Neural progenitor cell (in vitro differentiated cells): ENCODE measurements around the gene TOMM40L. TPM values are rescaled to one million over a fixed set of nuclear protein-coding genes. Genes with fewer than 3 reads are reported as not detected.
A peak's percentile ranks its signal among the peaks of the same experiment; 100 is the strongest.
"Not testable (repeated sequence)": the region's sequence is repeated elsewhere in the genome, so short reads cannot be mapped to it uniquely, and the experiment has no call there.

Experiments
- DNase-seq: peaks from one replicate; pipeline ENCODE4 v3.0.0-alpha.2; 2016; ENCODE audit warnings: low spot score
- H2AFZ ChIP-seq: fragments of 200-600 bp; sonication (generic); replicated peaks from 2 replicates; pipeline ENCODE4 v1.6.1; 2016; ENCODE audit warnings: antibody characterized with exemption
- H3F3A ChIP-seq: fragments of 200-600 bp; sonication (generic); 2 replicates; pipeline ENCODE4 v1.6.1; 2016; ENCODE audit warnings: antibody characterized with exemption, low read depth
- H3K27ac ChIP-seq: fragments of 200-600 bp; sonication (generic); 2 replicates; pipeline ENCODE4 v1.5.1; 2016; ENCODE audit warnings: mild to moderate bottlenecking
- H3K27me3 ChIP-seq: fragments of 200-600 bp; sonication (generic); 2 replicates; pipeline ENCODE4 v1.6.1; 2016; ENCODE audit warnings: mild to moderate bottlenecking, moderate library complexity
- H3K36me3 ChIP-seq: fragments of 200-600 bp; sonication (generic); 2 replicates; pipeline ENCODE4 v1.5.1; 2016
- H3K4me1 ChIP-seq: fragments of 200-600 bp; sonication (generic); 2 replicates; pipeline ENCODE4 v1.6.1; 2016; ENCODE audit warnings: mixed run types
- H3K4me2 ChIP-seq: fragments of 200-600 bp; sonication (generic); 2 replicates; pipeline ENCODE4 v1.6.1; 2016
- H3K4me3 ChIP-seq: fragments of 200-600 bp; sonication (generic); 2 replicates; pipeline ENCODE4 v1.5.1; 2016
- H3K79me2 ChIP-seq: fragments of 200-600 bp; sonication (generic); 2 replicates; pipeline ENCODE4 v1.6.1; 2016; ENCODE audit warnings: low read depth
- H3K9ac ChIP-seq: fragments of 200-600 bp; sonication (generic); 2 replicates; pipeline ENCODE4 v1.6.1; 2016
- H3K9me3 ChIP-seq: fragments of 200-600 bp; sonication (generic); 2 replicates; pipeline ENCODE4 v1.5.1; 2016; ENCODE audit warnings: low read depth
- H4K20me1 ChIP-seq: fragments of 200-600 bp; sonication (generic); 2 replicates; pipeline ENCODE4 v1.6.1; 2016; ENCODE audit warnings: low read depth
- H3K27ac Mint-ChIP-seq: 3 replicates; pipeline ENCODE4 v1.8.0; 2021; ENCODE audit warnings: mixed read lengths
- H3K27me3 Mint-ChIP-seq: 2 replicates; pipeline ENCODE4 v1.8.0; 2022; ENCODE audit warnings: low read depth, mild to moderate bottlenecking, inconsistent platforms, moderate library complexity, mixed read lengths; ENCODE audit not compliant: insufficient read depth
- H3K36me3 Mint-ChIP-seq: 3 replicates; pipeline ENCODE4 v1.8.0; 2021; ENCODE audit warnings: mixed read lengths
- H3K4me1 Mint-ChIP-seq: 3 replicates; pipeline ENCODE4 v1.8.0; 2021; ENCODE audit warnings: mixed read lengths
- H3K4me3 Mint-ChIP-seq: 3 replicates; pipeline ENCODE4 v1.8.0; 2021; ENCODE audit warnings: mild to moderate bottlenecking, moderate library complexity, mixed read lengths
- H3K9me3 Mint-ChIP-seq: 3 replicates; pipeline ENCODE4 v1.8.0; 2020; ENCODE audit warnings: mixed read lengths
- EZH2 ChIP-seq: fragments of 200-600 bp; sonication (generic); IDR thresholded peaks from 2 replicates; pipeline ENCODE4 v1.6.1; 2017; ENCODE audit warnings: antibody characterized with exemption, mild to moderate bottlenecking, moderate library complexity
- EZH2phosphoT487 ChIP-seq: fragments of 200-600 bp; sonication (generic); IDR thresholded peaks from 2 replicates; pipeline ENCODE4 v1.6.1; 2017; ENCODE audit warnings: antibody characterized with exemption
- total RNA-seq: library from RNA; depleted of rRNA; stranded (reverse); fragments of >200 nt; gene quantifications from 2 replicates; pipeline ENCODE4 v1.2.3, GENCODE V29; 2015; ENCODE audit warnings: low replicate concordance
- TF ChIP-seq, protein P1 (sequence below): fragments of 200-600 bp; sonication (generic); IDR thresholded peaks from 2 replicates; pipeline ENCODE4 v1.5.1; 2017; ENCODE audit warnings: antibody characterized with exemption, mild to moderate bottlenecking

TOMM40L gene
- total RNA-seq, 1 donor from 2014 or later: 7.2 TPM

DNA sequence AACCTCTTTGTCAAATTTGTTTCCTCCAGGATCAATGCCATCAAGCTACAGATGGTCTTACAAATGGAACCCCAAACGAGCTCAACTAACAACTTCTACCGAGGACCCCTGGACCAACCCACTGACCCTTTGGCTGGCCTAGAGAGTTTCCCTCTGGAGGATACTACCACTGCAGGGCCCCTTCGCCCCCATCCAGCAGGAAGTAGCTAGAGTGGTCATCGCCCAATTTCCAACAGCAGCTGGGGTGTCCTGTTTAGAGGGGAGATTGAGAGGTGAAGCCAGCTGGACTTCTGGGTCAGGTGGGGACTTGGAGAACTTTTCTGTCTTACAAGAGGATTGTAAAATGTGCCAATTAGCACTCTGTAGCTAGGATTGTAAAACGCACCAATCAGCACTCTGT, 31.2 kb downstream of the TOMM40L start:
- not testable (repeated sequence) for H3K9ac ChIP-seq, H3K27ac Mint-ChIP-seq

GRCh38 chr1:161258439-161259344, 32.8 kb downstream of the TOMM40L start, which contains the start of gene PCP4L1:
Gene PCP4L1, plus strand, starts transcription at chr1:161258745. Its CDS starts 230 bp downstream, at chr1:161258975.
- H3K4me1 Mint-ChIP-seq: peaks cover 31% of the 10 kb centered on the region
- H3K27ac Mint-ChIP-seq: peak within 1 kb of the TSS; percentile 19
- peak within 1 kb of the TSS; percentile 67 for H3K4me3 Mint-ChIP-seq
- Histone ChIP-seq H2AFZ (peak within 1 kb of the TSS; percentile 85), H3K36me3 (no peaks in the 10 kb centered on the region), H3K4me2 (peak within 1 kb of the TSS; percentile 91), H3K4me3 (peak within 1 kb of the TSS; percentile 72), H3K9ac (no peak within 1 kb of the TSS), H4K20me1 (peaks cover 4% of the 10 kb centered on the region), H3K79me2 (no peaks in the 10 kb centered on the region), H3K4me1 (peaks cover 17% of the 10 kb centered on the region), H3K9me3 (peaks cover 8% of the 10 kb centered on the region), H3F3A (peaks cover 10% of the 10 kb centered on the region), H3K27ac (no peak within 1 kb of the TSS), H3K27me3 (peaks cover 43% of the 10 kb centered on the region)
- TF ChIP-seq EZH2 (peak; percentile 66), EZH2phosphoT487 (peak; percentile 46)
- TF ChIP-seq, protein P1, sequence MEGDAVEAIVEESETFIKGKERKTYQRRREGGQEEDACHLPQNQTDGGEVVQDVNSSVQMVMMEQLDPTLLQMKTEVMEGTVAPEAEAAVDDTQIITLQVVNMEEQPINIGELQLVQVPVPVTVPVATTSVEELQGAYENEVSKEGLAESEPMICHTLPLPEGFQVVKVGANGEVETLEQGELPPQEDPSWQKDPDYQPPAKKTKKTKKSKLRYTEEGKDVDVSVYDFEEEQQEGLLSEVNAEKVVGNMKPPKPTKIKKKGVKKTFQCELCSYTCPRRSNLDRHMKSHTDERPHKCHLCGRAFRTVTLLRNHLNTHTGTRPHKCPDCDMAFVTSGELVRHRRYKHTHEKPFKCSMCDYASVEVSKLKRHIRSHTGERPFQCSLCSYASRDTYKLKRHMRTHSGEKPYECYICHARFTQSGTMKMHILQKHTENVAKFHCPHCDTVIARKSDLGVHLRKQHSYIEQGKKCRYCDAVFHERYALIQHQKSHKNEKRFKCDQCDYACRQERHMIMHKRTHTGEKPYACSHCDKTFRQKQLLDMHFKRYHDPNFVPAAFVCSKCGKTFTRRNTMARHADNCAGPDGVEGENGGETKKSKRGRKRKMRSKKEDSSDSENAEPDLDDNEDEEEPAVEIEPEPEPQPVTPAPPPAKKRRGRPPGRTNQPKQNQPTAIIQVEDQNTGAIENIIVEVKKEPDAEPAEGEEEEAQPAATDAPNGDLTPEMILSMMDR: peak; percentile 7
- peaks cover 7% of the 10 kb centered on the region for H3K36me3 Mint-ChIP-seq
- peak; percentile 92 for DNase-seq
- H3K9me3 Mint-ChIP-seq: peaks cover 20% of the 10 kb centered on the region
- peaks cover 33% of the 10 kb centered on the region for H3K27me3 Mint-ChIP-seq

More for the DNA sequence above, 31.2 kb downstream of the TOMM40L start:
- Mint-ChIP-seq H3K4me3 (peak overlapping the region; percentile 21), H3K4me1 (peaks cover 31% of the 10 kb centered on the region), H3K27me3 (peaks cover 35% of the 10 kb centered on the region), H3K9me3 (peaks cover 20% of the 10 kb centered on the region)
- H3K4me2 ChIP-seq, H3K4me3 ChIP-seq, H3K9me3 ChIP-seq, H2AFZ ChIP-seq, H4K20me1 ChIP-seq, H3K36me3 Mint-ChIP-seq, H3K36me3 ChIP-seq, H3K27ac ChIP-seq, DNase-seq, H3K79me2 ChIP-seq: not testable (repeated sequence)
- peaks cover 43% of the 10 kb centered on the region for H3K27me3 ChIP-seq
- peaks cover 17% of the 10 kb centered on the region for H3K4me1 ChIP-seq
- peaks cover 10% of the 10 kb centered on the region for H3F3A ChIP-seq

GRCh38 chr1:161259345-161259702, 33.5 kb downstream of the TOMM40L start:
- Histone ChIP-seq H3K4me2 (peak overlapping the region; percentile 91), H3K9me3 (peaks cover 8% of the 10 kb centered on the region), H2AFZ (peak overlapping the region; percentile 85), H3F3A (peaks cover 10% of the 10 kb centered on the region), H3K9ac (no peak overlapping the region), H4K20me1 (peaks cover 4% of the 10 kb centered on the region), H3K36me3 (no peaks in the 10 kb centered on the region), H3K4me3 (peak overlapping the region; percentile 72), H3K79me2 (no peaks in the 10 kb centered on the region), H3K4me1 (peaks cover 17% of the 10 kb centered on the region), H3K27me3 (peaks cover 43% of the 10 kb centered on the region), H3K27ac (no peak overlapping the region)
- H3K27ac Mint-ChIP-seq: no peak overlapping the region
- H3K27me3 Mint-ChIP-seq: peaks cover 33% of the 10 kb centered on the region
- peaks cover 31% of the 10 kb centered on the region for H3K4me1 Mint-ChIP-seq
- H3K4me3 Mint-ChIP-seq: peak overlapping the region; percentile 67
- peaks cover 20% of the 10 kb centered on the region for H3K9me3 Mint-ChIP-seq
- TF ChIP-seq, protein P1: no peak
- TF ChIP-seq EZH2phosphoT487 (no peak), EZH2 (no peak)
- peak; percentile 11 for DNase-seq
- H3K36me3 Mint-ChIP-seq: peaks cover 7% of the 10 kb centered on the region

DNA sequence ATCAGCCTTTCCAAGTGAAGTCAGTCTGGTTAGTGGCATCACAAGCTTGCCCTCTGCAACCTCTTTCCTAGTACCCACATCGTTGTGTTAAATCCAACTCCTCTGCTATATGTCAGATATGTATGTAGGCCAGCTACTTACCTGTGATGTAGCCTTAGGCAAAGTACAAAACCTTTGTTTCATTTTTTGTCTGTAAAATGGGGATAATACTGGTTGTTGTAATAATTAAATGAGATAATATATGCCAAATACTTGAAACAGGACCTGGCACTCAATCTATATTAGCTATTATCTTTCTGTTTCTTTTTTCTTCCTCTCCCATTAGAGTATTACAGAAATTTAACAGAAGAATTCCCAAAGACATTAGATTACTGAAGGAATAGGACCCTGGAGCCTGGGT, 33.9 kb downstream of the TOMM40L start:
- H3K9me3 ChIP-seq: peaks cover 8% of the 10 kb centered on the region
- Mint-ChIP-seq H3K4me1 (peaks cover 31% of the 10 kb centered on the region), H3K27me3 (peaks cover 33% of the 10 kb centered on the region), H3K9me3 (peaks cover 20% of the 10 kb centered on the region), H3K36me3 (peaks cover 7% of the 10 kb centered on the region), H3K4me3 (peak overlapping the region; percentile 67), H3K27ac (no peak overlapping the region)
- no peak overlapping the region for H3K9ac ChIP-seq
- H3K4me2 ChIP-seq: peak overlapping the region; percentile 91
- no peak for TF ChIP-seq EZH2
- TF ChIP-seq, protein P1: no peak
- TF ChIP-seq EZH2phosphoT487: no peak
- H3K4me1 ChIP-seq: peaks cover 17% of the 10 kb centered on the region
- peaks cover 43% of the 10 kb centered on the region for H3K27me3 ChIP-seq
- no peaks in the 10 kb centered on the region for H3K36me3 ChIP-seq
- DNase-seq: no peak
- H2AFZ ChIP-seq: peak overlapping the region; percentile 85
- H3K27ac ChIP-seq: no peak overlapping the region
- H3K4me3 ChIP-seq: no peak overlapping the region
- peaks cover 4% of the 10 kb centered on the region for H4K20me1 ChIP-seq
- H3F3A ChIP-seq: peaks cover 10% of the 10 kb centered on the region
- H3K79me2 ChIP-seq: no peaks in the 10 kb centered on the region
